Raji (cell line): ENCODE results near the gene TMEM221.

ENCODE experiments used
- POLR2A ChIP-seq: IDR thresholded peaks from 2 replicates; pipeline ENCODE4 v1.6.1; 2011; ENCODE audit warnings: low read depth, low read length, control low read depth; ENCODE audit not compliant: insufficient read depth

Gene TMEM221

DNA sequence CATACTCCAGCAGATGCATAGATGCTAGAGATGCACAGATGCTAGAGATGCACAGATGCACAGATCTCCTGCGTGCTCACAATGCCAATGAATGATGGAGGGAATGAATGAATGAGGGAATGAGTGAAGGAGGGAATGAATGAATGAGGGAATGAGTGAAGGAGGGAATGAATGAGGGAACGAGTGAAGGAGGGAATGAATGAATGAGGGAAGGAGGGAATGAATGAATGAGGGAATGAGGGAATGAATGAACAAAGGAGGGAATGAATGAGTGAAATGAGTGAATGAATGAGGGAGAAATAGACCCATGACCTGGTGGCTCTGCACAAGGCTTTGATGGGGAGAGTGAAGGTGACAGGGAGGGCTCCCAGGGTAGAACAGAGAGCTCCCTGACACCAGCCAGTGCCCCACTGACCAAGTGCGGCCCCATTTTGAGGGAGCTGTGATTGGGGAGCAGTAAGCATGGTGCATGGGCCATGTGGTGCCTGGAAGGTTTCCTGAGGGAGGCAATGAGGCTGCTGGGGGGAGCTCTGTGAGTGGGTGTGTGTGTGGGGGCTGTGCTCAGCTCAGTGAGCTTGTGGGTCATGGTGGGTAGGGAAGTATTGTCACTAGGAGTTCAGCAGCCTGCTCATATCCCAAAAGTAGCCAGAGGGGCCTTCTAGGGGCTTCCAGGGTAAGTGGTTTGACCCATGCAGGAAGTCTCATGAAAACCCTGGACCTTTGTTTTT lies 34.6 kb upstream of the TMEM221 start:
- no peak for TF ChIP-seq POLR2A

DNA sequence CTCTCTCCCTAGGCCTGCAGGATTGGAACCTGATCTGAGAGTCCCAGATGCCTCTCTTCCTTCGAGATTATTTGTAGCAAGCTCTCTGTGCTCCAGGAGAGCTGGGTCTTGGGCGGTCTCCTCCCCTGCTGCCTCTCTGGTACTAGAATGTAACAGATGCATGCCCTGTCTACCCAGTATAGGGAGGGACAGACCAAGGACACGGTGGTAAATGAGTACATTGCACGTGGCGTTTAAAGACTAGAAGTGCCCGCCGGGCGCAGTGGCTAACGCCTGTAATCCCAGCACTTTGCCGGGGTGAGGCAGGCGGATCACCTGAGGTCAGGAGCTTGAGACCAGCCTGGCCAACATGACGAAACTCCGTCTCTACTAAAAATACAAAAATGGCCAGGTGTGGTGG lies 33.5 kb upstream of the TMEM221 start:
- TF ChIP-seq POLR2A, result no peak

DNA sequence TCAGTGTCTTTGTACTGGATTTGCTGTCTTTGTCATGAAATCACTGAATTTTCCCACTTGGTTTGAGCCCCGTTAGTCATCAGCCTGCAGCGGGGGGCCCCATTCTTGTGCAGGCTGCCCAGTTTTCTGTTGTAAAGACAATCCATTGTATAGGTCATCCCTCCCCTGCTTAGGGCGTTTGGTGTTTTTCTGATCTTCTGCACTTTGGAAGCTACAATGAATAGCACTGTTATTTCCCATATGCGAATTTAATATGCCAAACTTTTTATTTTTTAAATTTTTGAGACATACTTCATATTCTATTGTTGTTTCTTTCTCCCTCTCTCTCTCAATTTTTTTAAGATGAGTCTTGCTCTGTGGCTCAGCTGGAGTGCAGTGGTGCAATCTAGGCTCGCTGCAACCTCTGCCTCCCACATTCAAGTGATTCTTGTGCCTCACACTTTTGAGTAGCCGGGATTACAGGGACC lies 30.9 kb upstream of the TMEM221 start:
- TF ChIP-seq POLR2A, result no peak

DNA sequence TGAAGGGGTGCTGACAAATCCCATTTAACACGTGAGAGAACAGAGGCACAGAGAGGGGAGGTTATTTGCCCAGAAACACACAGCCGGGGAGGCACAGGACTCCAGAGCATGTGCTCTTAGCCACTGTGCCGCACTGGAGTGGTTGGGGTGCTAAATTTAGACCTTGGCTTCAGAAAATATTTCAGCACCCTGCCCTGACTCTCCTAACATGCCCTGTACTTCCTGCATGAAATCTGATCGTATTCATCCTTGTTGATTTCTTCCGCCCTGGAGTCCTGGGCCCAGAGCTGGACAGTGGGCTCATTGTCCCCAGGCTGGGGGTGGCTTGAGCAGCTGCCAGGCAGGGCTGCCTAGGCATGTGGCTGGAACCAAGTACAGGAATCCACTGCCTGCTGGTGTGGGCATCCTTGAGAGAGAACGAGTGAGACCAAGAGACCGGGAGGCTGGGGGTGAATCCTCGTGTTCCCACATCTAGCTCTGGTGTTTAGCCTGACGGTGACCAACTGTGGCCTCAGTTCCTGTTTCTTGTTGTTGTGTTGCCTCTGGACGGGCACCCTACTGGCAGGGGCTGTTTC lies 27.2 kb upstream of the TMEM221 start:
- TF ChIP-seq POLR2A, result no peak

DNA sequence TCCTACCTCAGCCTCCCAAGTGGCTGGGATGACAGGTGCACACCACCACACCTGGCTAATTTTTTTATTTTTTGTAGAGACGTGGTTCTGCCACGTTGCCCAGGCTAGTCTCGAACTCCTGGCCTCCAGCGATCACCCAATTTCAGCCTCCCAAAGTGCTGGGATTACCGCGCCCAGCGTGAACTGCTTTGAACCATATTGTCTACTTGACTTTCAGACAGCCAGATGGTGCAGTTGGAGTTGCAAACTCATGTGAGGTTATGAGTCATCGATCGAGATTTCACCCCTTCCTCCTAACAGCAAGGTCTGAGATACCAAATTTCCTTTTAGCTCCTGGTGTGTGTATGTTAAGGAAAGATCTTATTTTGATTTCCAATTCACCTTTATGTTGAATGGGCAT lies 24.6 kb upstream of the TMEM221 start:
- TF ChIP-seq POLR2A, result no peak

DNA sequence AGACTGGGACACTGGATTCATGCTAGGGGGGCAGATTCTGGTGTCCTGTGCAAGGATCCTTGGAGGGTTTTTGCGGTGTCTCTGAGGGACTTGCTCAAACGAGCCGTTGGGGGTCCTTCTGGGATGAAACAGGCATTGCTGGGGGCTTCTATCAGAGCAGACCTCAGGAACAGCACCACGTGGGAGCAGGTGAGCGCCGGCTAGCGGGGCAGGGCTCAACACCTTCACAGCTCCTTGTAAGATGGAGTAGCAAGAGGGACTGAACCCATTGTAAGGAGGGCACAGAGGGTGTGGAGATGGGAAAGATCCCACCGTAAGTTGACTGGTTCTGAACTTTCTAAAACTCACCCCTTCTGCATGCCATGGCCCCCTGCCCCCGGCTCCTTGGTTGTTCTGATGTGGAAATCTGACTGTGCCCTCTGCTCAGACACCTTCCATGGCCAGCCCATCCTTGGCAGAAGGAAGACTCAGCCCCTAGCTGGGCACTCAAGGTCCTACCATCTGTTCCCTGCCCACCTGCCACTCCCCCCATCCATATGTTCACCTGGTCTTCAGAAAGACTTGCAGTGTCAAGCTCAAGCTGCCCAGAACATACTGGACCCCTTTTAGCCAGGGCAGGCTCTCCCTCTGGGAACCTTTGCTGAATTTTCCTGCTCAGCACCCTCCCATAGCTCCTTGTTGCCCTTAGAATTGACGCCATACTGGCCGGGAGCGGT lies 23.1 kb upstream of the TMEM221 start:
- no peak for TF ChIP-seq POLR2A

DNA sequence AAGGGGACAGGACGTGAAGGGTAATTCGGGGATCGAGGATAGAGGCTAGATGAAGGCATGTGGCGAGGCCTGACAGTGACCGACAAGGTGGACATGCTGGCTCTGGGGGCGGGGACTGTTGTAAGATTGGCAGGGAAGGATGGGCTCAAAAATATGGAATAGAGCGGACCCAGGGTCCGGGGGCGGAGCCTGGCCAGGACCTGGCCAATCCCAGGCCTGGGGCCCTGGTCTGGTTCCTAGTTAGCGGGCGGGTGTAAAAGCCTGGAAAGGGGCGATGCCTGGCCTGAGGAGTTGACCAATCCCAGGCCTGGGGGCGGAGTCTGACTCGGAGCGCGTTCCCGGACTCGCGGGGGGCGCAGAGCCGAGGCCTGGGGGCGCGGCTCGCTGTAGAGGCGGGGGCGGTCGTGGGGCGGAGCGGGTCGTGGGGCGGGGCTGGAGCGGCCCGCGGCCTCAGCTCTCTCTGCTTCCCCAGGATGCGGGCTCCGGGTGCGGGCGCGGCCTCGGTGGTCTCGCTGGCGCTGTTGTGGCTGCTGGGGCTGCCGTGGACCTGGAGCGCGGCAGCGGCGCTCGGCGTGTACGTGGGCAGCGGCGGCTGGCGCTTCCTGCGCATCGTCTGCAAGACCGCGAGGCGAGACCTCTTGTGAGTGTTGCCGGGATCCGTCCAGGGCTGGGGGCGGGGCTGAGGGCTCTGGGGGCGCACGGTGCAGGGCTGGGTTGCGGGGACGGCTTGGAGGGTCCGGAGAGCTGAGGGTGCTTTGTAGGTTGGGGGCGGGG lies 21.8 kb upstream of the TMEM221 start, which contains the start of gene SLC27A1:
Gene SLC27A1, plus strand, starts transcription at position 457 of the 774 bp plus-strand sequence. Its CDS starts 17 bp downstream, at position 474.
- TF ChIP-seq POLR2A, result no peak; the same call in 1 of the 2 replicates

DNA sequence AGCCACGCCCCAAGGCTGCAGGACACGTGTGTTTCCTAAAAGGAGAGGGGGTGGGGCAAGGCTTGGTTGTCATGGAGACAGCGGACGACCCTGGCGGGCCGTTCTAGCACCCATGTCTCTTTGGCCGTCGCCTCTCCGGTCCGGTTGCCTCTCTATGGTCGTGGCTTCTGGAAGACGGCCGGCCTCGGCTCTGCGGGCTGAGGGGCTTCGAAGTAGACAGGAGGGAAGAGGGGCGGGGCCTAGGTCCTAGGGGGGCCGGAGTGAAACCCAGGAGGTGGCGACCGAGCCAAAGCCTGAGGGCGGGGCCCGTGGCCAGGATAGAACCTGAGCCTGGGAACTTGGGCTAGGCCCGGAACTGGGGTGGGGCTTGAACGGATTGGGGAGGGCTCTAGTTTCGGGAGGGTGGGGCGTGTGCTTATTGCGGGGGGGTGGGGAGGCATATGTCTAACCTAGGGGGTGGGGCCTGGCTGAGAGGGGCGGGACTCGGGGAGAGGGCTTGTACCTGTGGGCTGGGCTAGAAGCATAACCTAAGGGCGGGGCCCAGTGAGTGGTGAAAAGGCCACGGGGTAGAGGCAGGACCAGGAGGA lies 21.1 kb upstream of the TMEM221 start:
- TF ChIP-seq POLR2A, result 0 out of 2 replicates have a peak, but pooled peaks have one; percentile 7

DNA sequence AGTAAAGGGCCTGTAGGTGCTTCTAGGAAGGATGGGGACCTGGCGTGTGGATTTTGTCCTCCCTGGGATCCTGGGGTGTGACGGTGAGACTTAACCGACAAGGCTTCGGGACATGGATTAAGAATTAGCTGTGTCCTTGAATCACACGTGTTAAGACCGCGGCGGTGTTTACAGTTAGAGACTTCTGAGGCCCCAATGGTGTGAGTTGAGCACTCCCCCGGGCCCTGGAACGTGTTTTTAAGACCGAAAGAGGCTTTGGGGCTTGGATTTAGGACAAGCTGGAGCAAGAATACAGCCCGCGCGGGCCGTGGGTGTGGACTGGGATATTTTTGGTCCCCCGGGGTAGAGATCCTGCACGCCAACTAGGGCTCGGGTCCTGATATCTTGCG lies 20.6 kb upstream of the TMEM221 start:
- TF ChIP-seq POLR2A, result no peak

DNA sequence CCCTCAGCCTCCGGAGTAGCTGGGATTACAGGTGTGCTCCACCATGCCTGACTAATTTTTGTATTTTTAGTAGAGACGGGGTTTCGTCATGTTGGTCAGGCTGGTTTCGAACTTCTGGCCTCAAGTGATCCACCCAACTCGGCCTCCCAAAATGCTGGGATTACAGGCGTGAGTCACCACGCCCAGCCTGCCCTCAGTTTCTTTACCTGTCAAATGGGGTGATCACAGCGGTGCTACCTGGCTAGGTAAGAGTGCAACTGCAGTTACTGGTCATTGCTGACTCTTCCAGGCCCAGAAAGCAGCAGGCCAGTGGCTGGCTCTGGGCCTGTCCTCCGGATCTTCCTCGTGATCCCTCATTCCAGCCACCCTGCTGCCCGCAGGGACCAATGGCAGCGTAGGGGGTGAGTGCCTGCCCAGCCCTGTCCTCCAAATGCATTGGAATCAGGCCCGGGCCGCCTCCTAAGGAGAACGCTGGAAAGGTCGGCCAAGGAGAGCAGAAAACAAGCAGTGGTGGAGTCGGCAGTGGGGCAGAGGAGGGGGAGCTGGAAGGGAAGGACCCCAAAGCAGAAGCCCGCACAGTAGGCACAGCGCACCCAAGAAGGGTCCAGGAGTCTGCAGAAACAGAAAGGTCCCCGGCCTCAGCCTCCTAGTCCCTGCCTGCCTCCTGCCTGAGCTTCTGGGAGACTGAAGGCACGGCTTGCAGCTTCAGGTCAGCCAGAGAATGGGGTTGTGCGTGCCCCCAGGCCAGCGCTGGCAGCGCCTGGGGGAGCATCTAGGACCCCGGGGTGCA lies 20.0 kb upstream of the TMEM221 start:
- TF ChIP-seq POLR2A, result no peak

DNA sequence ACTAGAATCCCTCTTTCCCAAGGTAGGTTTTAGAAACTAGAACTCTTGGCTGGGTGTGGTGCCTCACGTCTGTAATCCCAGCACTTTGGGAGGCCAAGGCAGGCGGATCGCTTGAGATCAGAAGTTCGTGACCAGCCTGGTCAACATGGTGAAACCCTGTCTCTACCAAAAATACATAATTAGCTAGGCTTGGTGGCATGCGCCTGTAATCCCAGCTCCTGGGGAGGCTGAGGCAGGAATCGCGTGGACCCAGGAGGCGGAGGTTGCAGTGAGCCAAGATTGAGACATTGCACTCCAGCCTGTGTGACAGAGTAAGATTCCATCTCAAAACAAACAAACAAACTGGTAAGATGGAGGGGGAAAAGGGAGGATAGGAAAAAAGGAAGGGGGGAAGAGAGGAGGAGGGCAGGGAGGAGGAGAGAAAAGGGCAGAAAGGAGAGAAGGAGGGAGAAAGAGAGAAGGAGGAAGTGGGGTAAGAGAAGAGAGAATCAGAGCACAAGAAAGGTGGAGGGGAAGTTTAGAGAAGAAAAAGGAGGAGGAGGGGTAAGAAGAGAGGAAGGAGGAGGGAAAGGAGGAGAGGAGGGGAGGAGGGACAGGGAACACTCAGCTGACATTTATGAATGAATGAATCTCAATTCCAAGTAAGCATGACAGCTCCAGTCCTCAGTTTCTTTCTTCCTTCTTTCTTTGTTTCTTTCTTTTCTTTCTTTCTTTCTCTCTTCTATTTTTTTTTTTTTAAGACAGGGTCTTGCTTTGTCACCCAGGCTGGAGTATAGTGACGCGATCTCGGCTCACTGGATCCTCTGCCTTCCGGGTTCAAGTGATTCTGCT lies 19.2 kb upstream of the TMEM221 start:
- no peak for TF ChIP-seq POLR2A

DNA sequence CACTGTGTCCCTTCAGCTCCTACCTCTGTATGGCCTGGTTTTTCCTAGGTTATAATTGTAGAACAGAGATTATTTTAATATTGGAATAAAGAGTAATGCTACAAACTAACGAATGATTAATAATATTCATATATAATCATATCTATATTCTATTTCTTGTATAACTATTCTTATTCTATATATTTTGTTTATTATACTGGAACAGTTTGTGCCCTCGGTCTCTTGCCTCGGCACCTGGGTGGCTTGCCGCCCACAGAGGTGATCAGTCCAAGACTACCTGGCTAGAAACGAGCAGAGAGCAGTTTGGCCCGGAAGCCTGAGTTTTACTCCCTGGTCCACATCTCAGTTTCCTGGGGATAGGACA lies 18.0 kb upstream of the TMEM221 start:
- no peak for TF ChIP-seq POLR2A
